ENCODE measurements around the gene ITGA6.
"Not testable (repeated sequence)": the region's sequence is repeated elsewhere in the genome, so short reads cannot be mapped to it uniquely, and the experiment has no call there.

The ITGA6 gene

GRCh38 chr2:172532461-172532860, 105.1 kb downstream of the ITGA6 start:
- DNase-seq, result not testable (repeated sequence)

- DNase-seq, result no peak
These were observed 106.3 kb downstream of the ITGA6 start for GRCh38 chr2:172533687-172534086.

GRCh38 chr2:172535119-172535518, 107.7 kb downstream of the ITGA6 start:
- no peak for DNase-seq

GRCh38 chr2:172537851-172538250, 110.5 kb downstream of the ITGA6 start:
- DNase-seq, result not testable (repeated sequence)

- DNase-seq, result no peak
These were observed 112.4 kb downstream of the ITGA6 start for GRCh38 chr2:172539767-172540166.

- DNase-seq, result no peak
These were observed 113.0 kb downstream of the ITGA6 start for GRCh38 chr2:172540421-172540820.

- DNase-seq, result no peak
These were observed 118.2 kb downstream of the ITGA6 start for GRCh38 chr2:172545408-172546075.

- no peak for DNase-seq
These were observed 121.7 kb downstream of the ITGA6 start for GRCh38 chr2:172549131-172549530.

- not testable (repeated sequence) for DNase-seq
These were observed 122.4 kb downstream of the ITGA6 start for GRCh38 chr2:172549802-172550201.

- DNase-seq, result no peak
These were observed 123.0 kb downstream of the ITGA6 start for GRCh38 chr2:172550419-172550818.

- DNase-seq, result no peak
These were observed 123.9 kb downstream of the ITGA6 start for GRCh38 chr2:172551271-172551670.

- DNase-seq, result no peak
These were observed 125.3 kb downstream of the ITGA6 start for GRCh38 chr2:172552547-172553291.

GRCh38 chr2:172554352-172555271, 127.2 kb downstream of the ITGA6 start:
- DNase-seq, result no peak

- no peak for DNase-seq
These were observed 127.8 kb downstream of the ITGA6 start for GRCh38 chr2:172555272-172555521.

Data from SHP77 (cell line).